NCI-H1417 treated with DMSO at 0.1 percent for 48 hours (cell line): ENCODE measurements around the gene CNNM3.
"Not testable (repeated sequence)": the region's sequence is repeated elsewhere in the genome, so short reads cannot be mapped to it uniquely, and the experiment has no call there.

Experiments used
- DNase-seq: peaks from one replicate; lab custom pipeline; 2025; lab: John Stamatoyannopoulos, UW

CNNM3 gene

GRCh38 chr2:96798733-96799622, 17.1 kb upstream of the CNNM3 start:
- DNase-seq = no peak

GRCh38 chr2:96799623-96799935, 16.5 kb upstream of the CNNM3 start:
- DNase-seq = no peak

DNA sequence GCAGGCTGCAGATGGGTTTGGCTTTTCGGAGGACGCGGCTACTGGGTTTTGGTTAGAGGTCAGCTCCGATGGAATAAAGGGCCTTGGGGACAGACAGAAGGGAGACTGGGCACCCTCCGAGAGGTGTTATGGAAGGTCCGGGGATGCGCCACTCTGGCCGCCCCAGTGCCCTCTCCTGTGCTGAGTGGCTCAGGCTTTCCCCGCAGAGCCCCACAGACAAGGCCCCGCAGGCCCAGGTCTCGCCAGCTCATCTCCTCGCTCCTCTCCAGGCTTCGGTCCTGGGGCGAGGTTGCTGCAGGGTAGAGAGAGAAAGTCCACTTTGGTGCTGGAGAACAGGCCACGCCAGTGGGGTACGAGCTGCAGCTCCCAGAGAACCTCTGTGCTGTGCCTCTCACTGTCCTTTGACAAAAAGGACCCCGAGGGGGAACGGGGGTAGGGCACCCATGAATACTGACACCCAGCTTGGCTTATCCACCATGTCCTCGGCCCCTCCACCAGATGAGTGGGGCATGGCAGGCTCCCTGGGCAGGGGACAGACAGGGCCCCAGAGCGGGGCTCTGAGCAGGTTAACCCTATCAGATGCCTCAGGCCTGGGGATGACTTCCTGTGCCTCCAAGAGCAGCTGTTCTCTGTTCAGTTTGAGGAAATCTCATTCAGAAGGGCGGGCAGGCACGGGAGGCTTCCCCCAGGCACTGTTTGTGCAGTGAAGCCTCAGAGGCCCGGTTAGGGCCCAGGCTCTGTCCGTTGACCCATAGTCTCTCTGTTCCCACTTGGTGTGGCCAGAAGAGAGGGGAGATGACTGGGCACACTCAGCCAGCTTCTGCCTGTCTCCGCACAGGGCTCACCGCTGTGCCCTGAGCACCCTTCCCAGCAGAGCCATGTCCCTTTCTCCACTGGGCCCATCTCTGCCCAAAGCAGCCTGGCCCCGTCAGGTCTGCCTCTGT, 15.7 kb upstream of the CNNM3 start:
- no peak for DNase-seq

- DNase-seq = no peak
Observed at GRCh38 chr2:96801005-96801785, 14.9 kb upstream of the CNNM3 start.

DNA sequence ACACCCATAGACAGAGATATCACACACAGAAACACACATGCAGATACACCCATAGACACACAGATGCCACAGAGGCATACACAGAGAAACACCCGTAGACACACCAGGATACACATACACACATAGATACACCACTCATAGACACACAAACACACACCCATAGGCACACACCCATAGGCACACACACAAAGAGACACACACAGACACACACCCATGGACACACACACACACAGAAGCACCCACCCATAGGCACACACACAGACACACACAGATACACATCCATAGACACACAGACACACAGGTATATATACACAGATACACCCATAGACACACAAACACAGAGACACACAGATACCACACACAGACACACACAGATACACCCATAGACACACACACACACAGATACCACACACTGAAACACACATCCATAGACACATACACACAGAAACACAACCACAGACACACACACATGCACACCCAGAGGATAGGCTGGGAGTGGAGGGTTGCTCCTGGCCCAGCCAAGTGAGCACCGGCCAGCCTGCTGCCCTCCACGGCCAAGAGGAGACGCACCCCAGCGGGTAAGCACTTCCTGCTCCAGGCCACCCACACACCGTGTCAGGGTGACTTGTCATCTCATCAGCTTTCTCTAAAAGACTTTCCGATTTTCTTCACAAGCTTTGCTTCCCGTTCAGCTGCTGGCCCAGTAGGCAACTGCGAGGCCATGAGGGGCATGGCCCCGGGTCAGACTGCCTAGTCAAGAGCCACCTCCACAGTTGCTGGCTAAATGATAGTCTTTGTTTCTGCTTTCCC, 14.1 kb upstream of the CNNM3 start:
- no peak for DNase-seq

GRCh38 chr2:96802721-96803120, 13.3 kb upstream of the CNNM3 start:
- no peak for DNase-seq

DNA sequence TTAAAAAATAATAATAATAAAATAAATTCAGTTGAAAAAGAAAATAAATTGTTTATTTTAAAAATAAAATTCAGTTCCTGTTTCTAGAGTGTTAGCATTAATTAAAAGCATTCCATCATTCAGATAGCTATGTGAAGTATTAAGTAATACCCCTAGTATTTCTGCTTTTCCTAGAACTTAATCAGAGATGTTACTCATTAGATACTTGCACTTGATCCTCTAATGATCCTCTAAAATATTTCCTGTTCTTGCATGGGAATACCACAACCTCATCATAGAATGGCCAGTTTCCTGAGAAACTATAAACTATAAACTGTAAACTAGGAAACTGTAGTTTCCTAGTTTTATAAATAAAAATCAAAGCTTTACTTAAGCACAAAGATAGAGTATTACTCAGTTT, 11.1 kb upstream of the CNNM3 start:
- DNase-seq = no peak

DNA sequence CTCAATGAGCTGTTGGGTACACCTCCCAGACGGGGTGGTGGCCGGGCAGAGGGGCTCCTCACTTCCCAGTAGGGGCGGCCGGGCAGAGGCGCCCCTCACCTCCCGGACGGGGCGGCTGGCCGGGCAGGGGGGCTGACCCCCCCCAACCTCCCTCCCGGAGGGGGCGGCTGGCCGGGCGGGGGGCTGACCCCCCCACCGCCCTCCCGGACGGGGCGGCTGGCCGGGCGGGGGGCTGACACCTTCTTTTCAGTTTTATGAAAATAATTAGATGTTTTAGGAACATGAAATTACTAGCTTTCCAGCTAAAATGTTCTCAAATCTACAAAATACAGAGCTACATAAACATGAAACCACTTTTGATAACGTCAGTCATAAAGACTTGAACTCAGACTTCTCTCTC, 10.1 kb upstream of the CNNM3 start:
- not testable (repeated sequence) for DNase-seq

DNA sequence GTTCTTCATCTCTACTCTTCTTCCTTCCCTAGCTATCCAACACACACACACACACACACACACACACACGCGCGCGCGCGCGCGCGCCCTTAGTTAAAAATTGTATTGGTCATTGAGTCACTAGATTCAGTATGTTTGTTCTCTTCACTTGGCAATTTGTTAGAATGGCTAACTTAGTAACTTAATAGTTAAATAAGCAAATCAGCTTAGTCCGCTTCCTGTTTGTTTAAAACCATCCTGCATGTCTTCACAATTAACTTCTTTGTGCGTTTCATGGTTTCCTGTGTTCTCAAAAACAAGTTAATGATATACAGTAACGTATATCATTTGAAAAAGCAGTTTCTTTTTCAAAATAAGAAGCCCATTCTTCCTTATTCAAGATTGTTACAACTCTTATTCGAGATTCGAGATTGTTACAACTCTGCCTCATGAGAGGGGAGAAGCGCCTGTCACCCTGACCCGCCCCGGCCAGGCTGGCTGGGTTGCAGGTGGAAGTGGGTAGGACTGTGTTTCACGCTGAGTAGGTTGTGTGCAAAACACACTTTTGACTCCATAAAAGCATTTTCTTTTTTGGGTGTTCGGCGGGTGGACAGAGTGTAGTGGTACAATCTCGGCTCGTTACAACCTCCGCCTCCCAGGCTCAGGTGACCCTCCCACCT, 9.5 kb upstream of the CNNM3 start:
- no peak for DNase-seq

- DNase-seq = no peak
Observed at GRCh38 chr2:96807127-96807471, 9.0 kb upstream of the CNNM3 start.

DNA sequence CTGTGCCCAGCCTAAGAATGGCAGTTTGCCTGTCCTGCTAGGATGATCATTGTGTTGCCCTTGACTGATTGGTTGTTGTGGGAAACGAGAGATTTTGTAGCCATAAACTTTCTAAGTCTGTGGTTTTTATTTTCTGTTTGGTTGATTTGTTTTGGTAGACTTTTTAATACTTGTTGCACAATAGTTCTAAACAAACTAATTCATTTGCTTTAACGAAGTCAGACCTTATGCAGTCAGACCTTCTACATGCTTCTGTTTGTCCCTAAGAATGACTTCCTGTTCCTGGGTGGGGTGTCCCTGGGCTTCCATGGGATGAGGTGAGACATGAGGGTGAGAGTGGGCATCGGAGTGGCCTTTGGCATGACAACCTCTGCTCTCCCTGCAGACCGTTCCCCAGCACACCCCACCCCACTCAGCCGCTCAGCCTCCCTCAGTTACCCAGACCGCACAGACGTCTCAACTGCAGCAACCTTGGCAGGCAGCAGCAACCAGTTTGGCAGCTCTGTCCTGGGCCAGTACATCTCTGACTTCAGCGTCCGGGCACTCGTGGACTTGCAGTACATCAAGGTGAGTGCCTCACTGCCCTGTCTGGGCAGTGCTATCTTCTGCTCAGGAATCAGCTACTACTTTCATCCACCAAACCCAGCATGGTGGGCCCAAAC, 7.8 kb upstream of the CNNM3 start:
- no peak for DNase-seq

GRCh38 chr2:96809216-96809882, 6.7 kb upstream of the CNNM3 start:
- no peak for DNase-seq

DNA sequence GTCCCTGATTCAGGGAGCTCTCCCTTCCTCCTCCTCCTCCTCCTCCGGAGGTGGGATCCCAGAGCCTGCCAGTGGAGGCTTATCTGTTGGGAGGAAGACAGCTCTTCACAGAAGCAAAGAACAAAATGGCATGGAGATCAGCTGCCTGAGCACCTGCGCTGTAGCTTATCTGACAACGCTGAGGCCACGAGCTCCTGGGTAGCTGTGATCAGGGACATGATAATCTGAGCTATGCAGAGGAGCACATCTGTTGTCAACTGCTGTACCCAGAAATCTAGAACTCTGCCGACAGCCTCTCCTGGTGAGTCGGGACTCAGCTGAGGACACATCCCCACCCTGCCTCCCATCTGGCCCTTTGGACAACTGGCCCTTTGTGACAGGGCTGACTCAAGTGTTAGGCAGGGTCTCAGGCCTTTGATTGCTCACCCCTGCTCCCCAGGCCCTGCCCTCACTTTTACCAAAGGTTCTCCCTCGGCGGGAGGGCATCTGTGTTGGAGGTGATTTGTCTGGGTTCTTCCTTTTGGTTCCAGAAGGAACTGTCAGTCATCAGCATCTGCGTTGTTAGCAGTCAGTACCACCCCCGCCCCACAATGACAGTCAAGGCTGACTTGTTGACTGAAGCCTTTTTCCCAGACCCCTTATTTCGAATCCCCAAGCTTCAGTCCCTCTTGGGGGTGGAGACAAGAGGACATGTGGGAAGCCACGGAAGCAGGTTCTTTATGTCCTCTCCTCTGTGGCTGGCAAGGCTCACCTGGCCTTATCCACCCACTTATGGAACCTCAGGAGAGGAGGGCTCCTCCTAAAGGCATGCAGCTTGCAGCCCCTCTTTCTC, 5.9 kb upstream of the CNNM3 start:
- no peak for DNase-seq

- no peak for DNase-seq
Observed at GRCh38 chr2:96810783-96811192, 5.3 kb upstream of the CNNM3 start.

- no peak for DNase-seq
Observed at GRCh38 chr2:96811917-96812316, 4.2 kb upstream of the CNNM3 start.

GRCh38 chr2:96813656-96814055, 2.4 kb upstream of the CNNM3 start:
- no peak for DNase-seq

DNA sequence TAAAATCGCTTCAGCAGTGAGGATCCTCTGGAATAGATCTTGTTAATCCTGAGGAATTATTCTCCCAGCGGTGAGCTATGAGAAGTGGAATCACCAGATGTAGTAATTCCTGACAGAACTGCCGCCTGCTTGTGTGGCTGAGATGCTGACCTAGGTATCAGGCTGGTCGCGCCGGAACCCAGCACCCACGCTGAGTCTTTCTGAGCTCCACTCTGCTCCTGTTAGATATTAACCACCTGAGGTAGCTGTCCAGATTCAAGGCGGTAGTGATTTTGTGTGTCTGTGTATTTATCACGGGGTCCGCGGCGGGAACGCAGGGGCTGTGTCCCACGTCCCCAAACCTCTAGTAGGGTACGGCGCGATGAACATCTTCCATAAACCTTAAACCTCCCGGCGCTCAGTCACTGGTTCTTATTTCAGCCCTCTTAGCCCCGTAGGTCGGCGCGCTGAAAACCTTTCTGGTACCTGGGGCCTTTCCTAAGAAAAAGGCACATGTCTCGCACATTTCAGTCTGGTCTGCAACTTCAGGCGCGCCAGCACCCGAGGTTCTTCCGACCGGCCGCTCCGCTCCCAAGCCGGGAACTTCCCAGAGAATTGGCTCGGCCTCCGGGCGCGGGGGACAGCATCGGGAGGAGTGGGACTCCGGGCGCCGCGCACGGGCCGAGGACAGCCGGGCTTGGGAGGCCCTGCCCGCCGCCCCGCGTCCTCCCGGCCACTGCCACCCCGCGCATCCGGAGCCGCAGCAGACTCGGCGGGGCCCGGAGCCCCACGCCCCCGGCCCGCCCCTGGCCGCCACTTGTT, 542 bp upstream of the CNNM3 start:
- no peak for DNase-seq
